NK-92 (cell line): Measurements from ENCODE around the gene TRAK2.

Experiments used
- DNase-seq: peaks from one replicate; lab custom pipeline; 2025; ENCODE audit not compliant: unreplicated experiment; lab: John Stamatoyannopoulos, UW

TRAK2 gene

GRCh38 chr2:201361078-201361733 is 90.1 kb downstream of the TRAK2 start:
- DNase-seq = no peak

GRCh38 chr2:201360256-201360655 is 91.0 kb downstream of the TRAK2 start:
- no peak for DNase-seq

GRCh38 chr2:201358684-201359083 is 92.6 kb downstream of the TRAK2 start:
- no peak for DNase-seq

GRCh38 chr2:201357221-201357620 is 94.0 kb downstream of the TRAK2 start, which contains the start of gene FLACC1:
Gene FLACC1 (minus strand): TSS chr2:201357345. CDS start chr2:201351404, 5,941 bp downstream.
- DNase-seq = no peak

GRCh38 chr2:201353116-201353515 is 98.1 kb downstream of the TRAK2 start:
- no peak for DNase-seq

GRCh38 chr2:201350879-201351278 is 100.4 kb downstream of the TRAK2 start:
- DNase-seq = no peak

GRCh38 chr2:201349601-201350000 is 101.7 kb downstream of the TRAK2 start:
- DNase-seq = no peak

- DNase-seq = no peak
Observed at GRCh38 chr2:201348758-201349157, 102.5 kb downstream of the TRAK2 start.

- DNase-seq = no peak
Observed at GRCh38 chr2:201347138-201347537, 104.1 kb downstream of the TRAK2 start.

GRCh38 chr2:201345625-201346213 is 105.5 kb downstream of the TRAK2 start:
- no peak for DNase-seq

GRCh38 chr2:201344663-201345366 is 106.4 kb downstream of the TRAK2 start:
- no peak for DNase-seq

- DNase-seq = no peak
Observed at GRCh38 chr2:201343559-201343958, 107.7 kb downstream of the TRAK2 start.

- DNase-seq = no peak
Observed at GRCh38 chr2:201342923-201343322, 108.3 kb downstream of the TRAK2 start.

- no peak for DNase-seq
Observed at GRCh38 chr2:201329409-201329808, 121.8 kb downstream of the TRAK2 start.

- DNase-seq = no peak
Observed at GRCh38 chr2:201327678-201328077, 123.6 kb downstream of the TRAK2 start.
